Measurements from ENCODE around the gene KHDC3L.

The KHDC3L gene, protein sequence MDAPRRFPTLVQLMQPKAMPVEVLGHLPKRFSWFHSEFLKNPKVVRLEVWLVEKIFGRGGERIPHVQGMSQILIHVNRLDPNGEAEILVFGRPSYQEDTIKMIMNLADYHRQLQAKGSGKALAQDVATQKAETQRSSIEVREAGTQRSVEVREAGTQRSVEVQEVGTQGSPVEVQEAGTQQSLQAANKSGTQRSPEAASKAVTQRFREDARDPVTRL

GRCh38 chr6:73362358-73362757 lies at the start of gene KHDC3L:
TSS of gene KHDC3L (plus strand) at chr6:73362658. CDS start at chr6:73362730, 72 bp downstream.
- DNase-seq (ENCODE audit: low spot score): no peak

- no peak for DNase-seq (ENCODE audit: low spot score)
Measured at GRCh38 chr6:73314577-73315492, 47.6 kb upstream of the KHDC3L start.

- DNase-seq (ENCODE audit: low spot score): no peak
Measured at GRCh38 chr6:73323323-73323722, 39.1 kb upstream of the KHDC3L start.

DNA sequence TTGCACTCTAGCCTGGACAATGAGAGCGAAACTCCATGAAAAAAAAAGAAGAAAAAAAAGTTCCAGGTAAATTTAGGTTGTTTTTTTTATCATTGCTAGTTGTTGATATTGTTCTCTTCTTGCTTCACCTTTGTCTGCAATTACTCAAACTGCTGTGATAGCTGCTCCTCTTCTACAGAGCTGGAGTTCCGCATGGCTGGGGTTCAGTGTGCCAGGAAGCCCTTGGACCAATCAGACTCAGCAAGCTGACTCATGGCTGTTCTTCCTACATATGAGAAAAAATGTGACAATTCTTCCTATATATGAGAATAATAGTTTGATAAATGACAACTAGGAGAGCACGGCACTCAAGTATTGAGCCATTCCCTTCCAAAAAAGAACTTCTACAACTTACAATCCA lies 36.8 kb upstream of the KHDC3L start:
- no peak for DNase-seq (ENCODE audit: low spot score)

DNA sequence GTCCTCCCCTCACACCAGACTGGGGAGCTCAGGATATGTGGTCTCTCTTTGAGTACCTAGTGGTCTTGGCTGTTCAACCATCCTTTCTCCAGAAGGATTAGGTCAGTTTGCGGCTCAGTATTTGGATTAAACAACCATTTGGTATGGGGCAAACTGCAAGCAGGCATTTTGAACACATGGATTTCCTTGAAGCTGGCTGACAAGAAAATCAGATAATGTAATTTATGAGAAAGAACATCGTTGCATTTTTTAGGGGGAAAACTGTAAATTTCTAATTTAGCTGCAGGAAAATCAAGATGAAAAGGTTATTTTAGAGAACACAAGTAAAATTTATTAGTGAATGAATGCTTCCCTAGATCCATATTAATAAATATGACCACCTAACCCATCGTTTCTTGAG lies 33.7 kb upstream of the KHDC3L start:
- no peak for DNase-seq (ENCODE audit: low spot score)

DNA sequence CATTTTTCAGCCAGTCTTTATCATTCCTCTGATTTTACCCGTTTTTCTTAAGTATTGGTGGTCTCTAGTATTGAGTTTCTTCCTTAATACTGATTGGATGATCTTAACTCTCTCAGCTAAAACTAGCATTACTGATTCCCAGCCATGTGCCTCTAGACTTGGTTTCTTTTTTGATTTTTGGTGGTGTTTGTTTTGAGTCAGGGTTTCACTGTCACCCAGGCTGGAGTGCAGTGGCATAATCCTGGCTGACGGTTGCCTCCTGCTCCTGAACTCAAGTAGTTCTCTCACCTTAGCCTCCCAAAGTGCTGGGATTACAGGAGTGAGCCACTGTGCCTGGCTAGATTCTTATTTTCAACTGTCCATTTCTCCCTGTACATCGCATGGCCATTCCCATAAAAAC lies 33.3 kb upstream of the KHDC3L start:
- DNase-seq (ENCODE audit: low spot score): no peak

DNA sequence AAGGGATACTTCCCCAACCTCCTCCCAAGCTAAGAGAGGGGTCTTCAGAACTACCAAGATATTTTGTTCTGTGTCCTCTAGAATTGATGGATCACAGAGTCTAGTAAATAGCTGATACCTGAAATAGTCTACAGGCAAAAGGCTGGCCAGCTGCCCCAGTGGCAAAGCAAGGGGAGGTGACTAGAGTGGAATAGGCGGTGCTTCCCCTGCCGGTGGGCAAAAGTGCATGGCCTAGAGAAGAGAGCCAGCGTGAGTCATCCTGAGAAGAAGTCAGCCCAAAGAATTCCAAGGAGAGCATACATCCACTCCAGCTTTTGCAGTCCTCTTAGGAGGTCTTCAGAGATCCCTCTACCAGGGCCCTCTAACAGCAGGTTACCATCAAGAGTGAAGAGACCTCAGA lies 23.1 kb upstream of the KHDC3L start:
- DNase-seq (ENCODE audit: low spot score): no peak

- DNase-seq (ENCODE audit: low spot score): no peak
Measured at GRCh38 chr6:73340048-73340447, 22.4 kb upstream of the KHDC3L start.

DNA sequence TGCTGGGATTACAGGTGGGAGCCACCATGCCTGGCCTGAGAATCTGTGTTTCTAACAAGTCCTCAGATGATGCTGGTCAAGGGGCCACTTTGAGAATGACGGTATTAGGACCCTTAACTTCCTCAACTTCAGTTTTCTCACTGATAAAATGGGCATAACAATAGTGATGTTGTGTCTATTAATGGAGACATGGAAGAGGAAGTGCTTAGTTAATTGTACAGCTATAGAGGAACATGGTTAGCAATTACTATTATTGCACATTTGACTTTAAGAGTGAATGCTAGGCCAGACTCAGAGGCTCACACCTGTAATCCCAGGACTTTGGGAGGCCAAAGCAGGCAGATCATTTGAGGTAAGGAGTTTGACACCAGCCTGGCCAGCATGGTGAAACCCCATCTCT lies 21.1 kb upstream of the KHDC3L start:
- DNase-seq (ENCODE audit: low spot score): no peak

DNA sequence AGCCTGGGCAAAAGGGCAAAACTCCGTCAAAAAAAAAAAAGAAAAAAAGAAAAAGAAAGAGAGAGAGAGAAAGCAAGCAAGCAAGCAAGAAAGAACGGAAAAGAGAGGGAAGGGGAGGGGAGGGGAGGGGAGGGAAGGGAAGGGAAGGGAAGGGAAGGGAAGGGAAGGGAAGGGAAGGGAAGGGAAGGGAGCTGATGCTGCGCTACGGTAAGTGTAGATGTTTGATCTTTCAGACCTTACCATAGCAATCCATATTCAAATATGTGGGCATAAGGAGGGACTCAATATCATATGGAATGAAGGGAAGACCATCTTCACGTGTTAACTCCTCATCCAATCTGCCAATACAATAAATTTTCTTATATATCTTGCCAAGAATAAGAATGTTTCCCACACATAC lies 20.3 kb upstream of the KHDC3L start:
- no peak for DNase-seq (ENCODE audit: low spot score)

GRCh38 chr6:73343164-73343563 lies 19.3 kb upstream of the KHDC3L start:
- DNase-seq (ENCODE audit: low spot score): no peak

DNA sequence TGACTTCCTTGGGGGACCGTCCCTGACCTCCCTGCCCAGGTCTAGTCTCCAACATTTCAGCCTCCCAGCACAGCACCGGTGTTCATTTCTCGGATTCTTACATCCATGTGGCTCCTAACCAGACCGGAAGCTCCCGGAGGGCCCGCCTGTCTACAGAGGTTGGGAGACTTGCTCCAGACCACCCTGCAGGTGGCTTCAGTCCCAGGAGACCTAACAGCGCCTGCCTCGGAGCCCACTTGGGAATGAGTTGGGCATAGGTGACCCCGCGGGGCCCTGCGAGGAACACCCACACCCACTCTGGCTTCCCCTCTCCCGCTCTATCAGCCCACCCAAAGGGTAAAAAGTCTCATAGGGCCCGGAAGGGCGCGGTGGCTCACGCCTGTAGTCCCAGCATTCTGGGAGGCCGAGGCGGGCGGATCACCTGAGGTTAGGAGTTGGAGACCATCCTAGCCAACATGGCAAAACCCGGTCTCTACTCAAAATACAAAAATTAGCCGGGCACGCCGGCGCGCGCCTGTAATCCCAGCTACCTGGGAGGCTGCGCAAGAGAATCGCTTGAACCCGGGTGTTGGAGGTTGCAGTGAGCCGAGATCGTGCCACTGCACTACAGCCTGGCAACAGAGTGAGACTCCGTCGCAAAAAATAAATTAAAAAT lies 13.8 kb upstream of the KHDC3L start:
- no peak for DNase-seq (ENCODE audit: low spot score)

DNA sequence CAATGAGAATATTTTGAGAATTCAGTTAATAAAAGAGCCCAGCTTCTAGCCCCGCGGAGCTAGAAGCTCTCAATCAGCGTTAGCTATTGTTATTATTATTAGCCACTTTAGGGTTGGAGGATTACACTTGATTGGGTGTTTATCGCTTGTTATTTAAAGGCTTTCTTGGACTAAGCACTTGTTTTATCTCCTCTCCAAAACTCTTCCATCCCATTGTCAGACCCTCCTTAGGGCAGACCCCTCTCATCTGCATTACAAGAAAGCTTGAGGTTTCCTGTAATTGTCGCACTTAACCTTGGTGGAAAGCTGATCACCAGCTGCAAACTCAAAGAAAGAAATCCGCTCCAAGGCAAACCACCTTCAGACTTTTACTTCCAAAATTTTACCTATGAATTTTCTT lies 13.1 kb upstream of the KHDC3L start:
- no peak for DNase-seq (ENCODE audit: low spot score)

- no peak for DNase-seq (ENCODE audit: low spot score)
Measured at GRCh38 chr6:73353636-73354593, 8.5 kb upstream of the KHDC3L start, which contains the start of gene DPPA5. TSS of gene DPPA5 (minus strand) at chr6:73354276. CDS start at chr6:73354225, 51 bp downstream.

- no peak for DNase-seq (ENCODE audit: low spot score)
Measured at GRCh38 chr6:73362869-73363536, 545 bp downstream of the KHDC3L start.

GRCh38 chr6:73363537-73363875 lies 1.0 kb downstream of the KHDC3L start:
- no peak for DNase-seq (ENCODE audit: low spot score)

- no peak for DNase-seq (ENCODE audit: low spot score)
Measured at GRCh38 chr6:73364121-73364520, 1.7 kb downstream of the KHDC3L start.

- DNase-seq (ENCODE audit: low spot score): no peak
Measured at GRCh38 chr6:73364549-73364948, 2.1 kb downstream of the KHDC3L start.

DNA sequence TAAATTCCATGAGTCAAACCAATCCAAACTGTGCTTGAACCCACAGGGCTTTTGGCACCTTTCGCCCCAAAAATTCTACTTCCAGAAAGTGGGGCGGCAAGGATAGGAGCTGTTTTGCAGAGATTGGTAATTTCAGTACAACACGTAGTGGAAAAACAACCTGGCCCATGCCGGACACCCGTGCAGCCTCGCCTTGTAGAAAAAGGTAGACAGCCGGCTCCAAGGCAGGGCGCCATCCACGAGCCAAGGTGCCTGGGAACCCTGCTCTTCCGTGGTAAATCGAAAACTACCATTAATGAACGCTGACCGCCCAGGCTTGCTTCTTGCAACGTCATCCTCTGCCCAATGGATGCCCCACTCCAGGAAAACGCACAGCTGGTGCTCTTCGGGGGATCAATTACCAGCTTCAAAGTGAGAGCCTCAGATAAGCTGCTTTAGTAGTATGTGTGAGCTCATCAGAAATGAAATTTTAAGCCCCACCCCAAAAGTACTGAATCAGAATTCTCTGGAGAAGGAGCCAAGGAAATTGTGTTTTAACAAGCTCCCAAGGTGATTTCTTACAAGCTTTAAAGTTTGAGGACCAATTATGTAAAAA lies 5.4 kb downstream of the KHDC3L start:
- DNase-seq (ENCODE audit: low spot score): no peak

DNA sequence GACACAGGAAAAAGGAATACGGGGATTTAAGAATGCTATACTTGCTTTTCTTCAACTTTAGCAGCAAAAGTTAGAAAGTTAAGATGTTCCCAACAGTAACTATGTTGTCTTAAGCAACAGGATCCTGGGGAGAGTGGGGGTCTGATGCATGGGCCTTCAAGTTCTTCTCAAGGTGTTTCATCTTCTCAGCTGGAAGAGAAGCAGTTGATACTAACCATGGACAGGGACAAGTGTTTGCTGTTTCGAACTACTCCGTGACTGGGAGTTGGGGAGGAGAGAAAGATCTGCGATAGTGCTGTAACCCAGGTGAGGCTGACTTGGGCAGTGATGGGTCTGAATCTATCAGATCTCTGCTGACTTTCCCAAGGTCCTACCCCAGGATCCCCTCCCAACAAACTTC lies 6.2 kb downstream of the KHDC3L start:
- DNase-seq (ENCODE audit: low spot score): no peak

- no peak for DNase-seq (ENCODE audit: low spot score)
Measured at GRCh38 chr6:73369157-73369556, 6.7 kb downstream of the KHDC3L start.

All from pons (tissue), 1 donor.